Glomerular visceral epithelial cell (primary cell): ENCODE measurements around the gene TRDN.
"Not testable (repeated sequence)": the region's sequence is repeated elsewhere in the genome, so short reads cannot be mapped to it uniquely, and the experiment has no call there.

Experiments used
- DNase-seq: peaks from one replicate; pipeline ENCODE4 v3.0.0-alpha.2; 2016; ENCODE audit errors: extremely low spot score

TRDN gene

GRCh38 chr6:123562677-123563076 is 74.1 kb downstream of the TRDN start:
- DNase-seq: no peak

DNA sequence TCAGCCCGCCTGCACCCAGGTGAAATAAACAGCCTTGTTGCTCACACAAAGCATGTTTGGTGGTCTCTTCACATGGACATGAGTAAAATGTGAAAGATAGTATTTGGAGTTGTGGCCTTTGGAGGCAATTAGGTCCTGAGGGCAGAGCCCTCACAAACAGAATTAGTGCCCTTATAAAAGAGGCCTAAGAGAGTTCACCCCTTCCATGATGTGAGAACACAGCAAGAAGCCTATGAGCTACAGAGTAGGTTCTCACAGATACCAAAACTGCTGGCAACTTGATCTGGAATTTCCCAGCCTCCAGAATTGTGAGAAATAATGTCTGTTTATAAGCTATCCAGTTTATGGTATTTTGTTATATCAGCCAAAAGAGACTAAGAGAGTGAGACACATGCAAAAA is 74.5 kb downstream of the TRDN start:
- DNase-seq: no peak

GRCh38 chr6:123559816-123560215 is 76.9 kb downstream of the TRDN start:
- not testable (repeated sequence) for DNase-seq

GRCh38 chr6:123557474-123557873 is 79.3 kb downstream of the TRDN start:
- DNase-seq: not testable (repeated sequence)

- no peak for DNase-seq
Observed at GRCh38 chr6:123551939-123552707, 84.6 kb downstream of the TRDN start.

GRCh38 chr6:123550052-123550617 is 86.6 kb downstream of the TRDN start:
- DNase-seq: no peak

GRCh38 chr6:123549476-123549875 is 87.3 kb downstream of the TRDN start:
- DNase-seq: no peak

- DNase-seq: no peak
Observed at GRCh38 chr6:123547216-123547978, 89.4 kb downstream of the TRDN start.

DNA sequence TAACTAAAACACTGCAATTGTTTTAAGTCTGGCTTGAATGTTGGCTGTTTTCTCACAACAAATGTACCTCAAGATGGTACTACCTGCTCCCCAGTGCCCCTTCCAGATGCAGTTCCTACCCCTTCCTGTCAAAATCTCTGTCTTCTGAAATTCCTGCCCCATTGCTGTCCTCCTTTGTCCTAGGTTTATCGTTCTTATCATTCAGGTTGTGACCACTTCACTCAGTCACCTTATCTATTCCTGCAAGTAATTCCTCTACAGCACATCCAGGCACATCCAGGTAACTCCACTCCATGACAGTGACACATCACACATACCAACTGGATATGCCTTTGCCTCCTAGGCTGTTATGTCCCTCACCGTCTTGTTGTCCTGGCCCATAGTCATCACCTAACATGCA is 90.2 kb downstream of the TRDN start:
- no peak for DNase-seq

DNA sequence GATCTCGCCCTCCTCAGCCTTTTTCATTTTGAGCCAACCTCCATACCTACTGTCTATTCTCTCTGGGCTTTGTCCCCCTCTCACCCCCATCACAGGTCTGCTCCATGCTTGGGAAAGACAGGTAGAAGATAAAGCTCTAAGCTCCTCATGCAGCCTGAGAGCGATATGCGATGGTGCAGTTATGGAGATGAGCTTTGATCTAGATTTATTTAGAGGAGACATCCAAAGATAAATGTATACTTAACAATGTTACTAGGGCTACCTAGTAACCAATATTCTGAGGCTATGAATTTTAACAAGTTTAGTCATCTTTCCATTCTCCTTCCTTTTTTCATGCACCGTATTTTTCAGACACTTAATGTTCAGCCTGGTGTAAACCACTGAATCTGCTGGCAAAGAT is 95.3 kb downstream of the TRDN start:
- DNase-seq: no peak

DNA sequence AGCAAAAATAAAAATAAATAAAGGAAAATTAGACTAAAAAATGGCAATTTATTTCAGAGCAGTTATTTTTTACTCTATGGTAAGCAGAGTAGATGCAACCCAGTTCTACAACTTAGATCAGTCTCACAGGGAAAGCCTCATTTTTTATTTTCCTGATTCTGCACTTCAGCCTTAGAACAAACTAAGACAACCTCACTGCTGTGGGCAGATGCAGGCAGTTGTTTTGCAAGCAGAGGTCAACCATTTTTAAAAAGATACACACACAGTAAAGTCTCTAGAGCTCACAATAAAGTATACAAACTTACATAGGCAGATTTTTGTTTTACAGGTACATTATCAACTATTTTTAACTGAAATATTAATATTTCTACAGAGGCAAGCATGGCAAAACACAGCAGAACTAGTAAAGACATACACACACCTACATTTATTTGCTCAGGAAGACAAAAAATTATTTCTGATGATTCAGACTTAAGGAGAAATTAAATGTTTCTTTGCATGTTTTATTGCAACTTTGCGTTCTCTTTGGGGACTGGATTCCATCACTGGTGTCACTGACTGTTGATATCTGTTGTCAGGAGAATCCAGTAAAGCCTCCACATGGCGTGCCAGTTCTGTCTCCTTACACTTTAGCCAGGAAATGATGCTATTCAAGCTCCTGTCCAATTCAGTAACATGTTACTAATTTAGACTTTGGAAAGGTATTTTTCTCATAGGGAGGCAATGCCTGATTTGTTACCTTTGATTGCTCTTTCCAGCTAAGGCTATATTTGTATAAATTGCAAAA is 102.7 kb downstream of the TRDN start:
- no peak for DNase-seq

DNA sequence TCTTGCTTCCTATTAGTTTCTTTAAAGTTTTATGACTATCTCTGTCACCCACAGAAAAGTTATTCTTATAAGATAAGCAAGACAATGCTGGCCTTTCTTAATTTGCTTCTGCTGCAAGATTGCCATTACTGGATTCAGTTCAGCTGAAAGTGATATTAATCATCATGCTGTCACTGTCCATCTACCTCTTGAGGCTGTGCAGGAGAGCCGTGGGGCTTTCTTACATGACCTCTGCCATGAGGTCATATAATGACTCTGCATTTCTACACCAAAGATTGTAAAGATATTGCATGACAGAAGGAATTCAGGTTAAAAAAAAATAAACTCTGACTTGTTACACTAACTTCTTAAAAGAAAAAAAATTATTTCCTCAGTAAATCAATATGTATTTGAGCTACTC is 106.9 kb downstream of the TRDN start:
- DNase-seq: peak; percentile 11

DNA sequence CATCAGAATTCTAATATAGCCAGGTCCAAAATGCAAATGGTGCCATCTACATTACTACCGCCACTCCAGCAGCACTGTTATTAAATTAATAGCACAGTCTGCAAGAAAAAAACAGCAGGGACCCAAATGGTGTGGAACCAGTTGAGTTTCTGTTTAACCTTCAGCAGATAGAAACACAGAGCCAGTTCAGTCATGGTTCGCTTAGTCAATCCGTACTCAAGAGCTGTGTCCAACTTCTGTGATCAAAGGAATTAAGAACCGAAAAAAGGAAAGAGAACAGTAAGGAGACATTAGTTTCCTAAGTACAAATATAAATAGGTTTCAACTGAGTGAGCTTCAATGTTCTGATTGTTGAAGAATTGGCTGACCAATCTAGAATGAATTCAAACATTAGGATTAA is 107.7 kb downstream of the TRDN start:
- no peak for DNase-seq

DNA sequence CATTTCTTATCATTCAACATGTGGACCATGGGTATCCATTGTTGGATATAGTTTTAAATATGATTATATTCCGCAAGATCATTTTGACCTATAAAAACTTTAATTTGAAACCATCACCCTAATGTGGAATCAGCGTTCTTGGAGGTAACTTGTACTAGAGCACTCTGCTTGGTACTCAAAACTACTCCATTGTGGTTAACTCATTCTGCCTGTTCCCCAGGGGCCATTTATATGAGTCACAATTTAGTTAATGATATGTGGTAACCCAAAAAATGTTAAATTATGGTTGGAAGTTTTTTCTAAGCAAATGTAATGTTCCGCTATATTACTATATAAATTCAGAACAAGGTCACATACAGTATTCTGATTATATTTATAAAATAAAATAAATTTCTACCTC is 109.3 kb downstream of the TRDN start:
- no peak for DNase-seq

DNA sequence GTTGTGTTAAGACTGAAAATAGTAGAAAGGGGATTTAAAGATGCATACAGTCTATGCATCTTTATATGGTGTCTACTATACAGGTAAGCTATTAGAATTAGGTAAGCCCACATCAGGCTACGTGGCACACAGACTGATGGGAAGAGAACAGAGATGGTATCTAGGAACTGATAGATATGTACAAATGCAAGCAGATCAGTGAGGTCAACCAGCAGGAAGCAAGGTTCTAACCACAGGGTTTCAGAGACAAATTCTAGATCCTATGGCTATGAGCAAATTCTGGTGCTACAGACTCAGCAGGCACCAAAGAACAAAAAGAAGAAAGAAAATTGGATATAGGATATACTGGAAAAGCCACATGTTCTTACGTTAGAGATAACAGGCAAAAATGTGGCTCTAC is 110.6 kb downstream of the TRDN start:
- DNase-seq: no peak

DNA sequence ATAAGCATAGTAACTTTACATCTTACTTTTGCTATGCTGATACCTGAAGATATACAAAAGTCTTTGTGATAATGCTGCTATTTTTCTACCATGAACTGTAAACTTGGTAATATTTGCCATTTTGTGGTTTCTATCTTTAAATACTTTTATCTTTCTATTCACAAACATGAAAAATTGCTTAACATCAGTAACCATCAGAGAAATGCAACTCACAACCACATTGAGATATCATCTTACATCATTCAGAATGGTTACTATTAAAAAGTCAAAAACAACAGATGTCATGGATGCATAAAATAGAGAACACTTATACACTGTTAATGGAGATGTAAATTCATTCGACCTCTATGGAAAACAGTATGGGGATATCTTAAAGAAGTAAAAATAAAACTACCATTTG is 112.0 kb downstream of the TRDN start:
- DNase-seq: no peak

DNA sequence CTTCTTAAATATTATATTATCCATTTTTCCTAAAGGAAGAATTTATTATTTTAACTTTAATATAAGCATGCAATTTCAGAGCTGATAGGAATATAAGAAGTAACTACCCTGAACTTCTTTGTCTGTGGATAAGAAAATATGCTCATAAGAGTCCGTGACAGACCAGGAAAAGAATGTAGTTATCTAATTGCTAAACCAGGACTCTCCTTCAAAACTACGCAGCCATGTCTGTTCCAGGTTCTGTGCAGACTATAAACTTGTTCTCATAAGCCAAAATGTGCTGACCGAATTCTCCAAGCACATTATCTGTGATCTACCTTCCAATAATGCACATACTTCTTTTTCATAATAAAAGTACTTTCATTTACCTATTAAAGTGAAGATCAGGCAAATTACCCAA is 116.5 kb downstream of the TRDN start:
- no peak for DNase-seq

DNA sequence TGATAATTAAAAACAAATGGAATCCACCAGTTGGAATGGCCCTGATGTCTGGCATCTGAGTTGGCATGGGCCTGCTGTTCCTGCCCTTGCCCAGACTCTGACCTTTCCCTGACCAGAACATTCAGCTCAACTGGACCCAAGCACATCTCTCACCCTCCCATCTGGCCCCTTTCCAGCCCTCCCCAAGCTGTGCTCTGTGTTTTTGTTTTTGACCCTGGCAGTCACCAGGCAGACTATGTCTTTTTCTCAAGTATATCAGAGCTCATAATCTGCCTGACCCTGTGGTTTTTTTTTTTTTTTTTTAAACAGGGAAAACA is 117.6 kb downstream of the TRDN start:
- DNase-seq: no peak

DNA sequence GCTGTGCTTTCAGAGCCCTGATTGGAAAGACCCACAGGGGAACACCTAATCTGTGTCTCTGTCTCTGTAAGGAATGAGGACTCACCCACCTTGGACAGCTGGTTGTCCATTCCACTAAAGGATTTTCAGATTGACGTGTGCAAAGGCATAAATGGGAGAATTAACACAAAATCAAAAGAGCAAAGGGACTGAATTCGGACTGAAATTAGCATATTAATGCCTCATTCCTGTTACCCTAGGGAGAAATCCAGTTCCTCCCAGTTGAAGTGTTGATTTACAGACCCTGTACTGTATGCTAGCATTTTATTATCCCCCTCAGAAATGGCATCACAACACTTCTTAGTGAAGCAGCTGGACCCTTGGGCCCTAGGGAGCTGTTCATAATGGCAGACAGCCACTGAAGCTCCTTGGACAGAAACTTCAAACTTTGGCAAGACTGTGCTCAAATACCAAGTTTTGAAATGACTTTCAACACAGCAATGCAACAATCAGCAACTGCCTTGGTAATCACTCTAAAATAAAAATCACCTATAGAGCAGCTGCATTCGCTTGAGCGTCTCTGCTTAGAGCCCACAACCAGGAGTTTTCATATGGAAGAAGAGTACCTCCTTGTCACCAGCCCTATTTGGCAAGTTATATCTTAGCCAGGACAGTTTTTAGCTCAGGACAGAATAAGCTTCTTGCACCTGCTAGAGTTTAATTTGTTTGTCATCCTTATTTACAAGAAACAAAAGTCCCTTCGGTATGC is 118.1 kb downstream of the TRDN start:
- DNase-seq: no peak

DNA sequence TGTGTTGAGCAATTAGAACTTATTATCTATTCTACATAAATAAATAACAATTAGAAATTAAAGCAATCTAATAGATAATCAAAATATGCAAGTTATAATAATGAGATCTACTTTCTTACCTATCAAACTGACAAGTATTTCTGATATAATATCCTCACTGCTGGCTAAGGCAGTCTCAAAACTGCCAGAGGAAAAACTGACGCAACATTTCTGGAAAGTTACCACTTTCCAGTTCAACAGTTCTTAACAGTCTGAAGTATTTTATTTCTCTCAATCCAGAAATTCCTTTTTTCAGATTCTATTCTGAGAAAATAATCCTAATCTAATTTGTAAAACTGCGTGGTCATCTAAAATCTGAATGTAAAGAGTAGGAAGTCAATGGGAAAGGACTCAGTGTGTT is 121.0 kb downstream of the TRDN start:
- no peak for DNase-seq

GRCh38 chr6:123509112-123509511 is 127.6 kb downstream of the TRDN start:
- no peak for DNase-seq

DNA sequence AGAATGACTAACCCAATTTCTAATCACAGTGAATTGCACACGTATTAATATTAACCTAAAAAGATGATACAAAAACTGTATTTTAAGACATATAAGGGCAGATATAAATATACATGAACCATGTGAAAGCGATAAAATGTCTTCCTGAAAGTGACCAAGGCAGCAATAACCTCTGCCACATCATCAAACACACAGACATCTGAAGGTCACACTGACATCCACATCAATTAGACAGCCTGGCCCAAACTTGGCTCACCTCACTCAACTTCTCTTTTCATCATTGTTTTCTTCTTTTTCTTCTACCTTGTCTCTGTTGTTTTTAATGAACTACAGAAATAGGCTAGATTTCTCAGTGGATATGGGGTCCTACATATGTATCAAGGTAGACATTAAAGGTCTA is 128.5 kb downstream of the TRDN start:
- DNase-seq: no peak
